ENCODE measurements around the gene BEND2. TPM values are rescaled to one million over a fixed set of nuclear protein-coding genes. Genes with fewer than 3 reads are reported as not detected.

Gene BEND2
- total and polyA plus RNA-seq, 10 of the 15 experiments (the other 5 are each of a cell fraction or from before 2014, with no cell fraction given): not detected

- Histone ChIP-seq H3K27me3 (replicated peaks in 1 of 2; ENCODE audit: control insufficient read depth in 2 of 2, insufficient read depth in 2 of 2, low read length in 1 of 2) (no peaks in the 10 kb centered on the region), H3K4me1 (ENCODE audit: control insufficient read depth, insufficient read depth, low read length) (no peaks in the 10 kb centered on the region), H3K9me3 (replicated peaks; ENCODE audit: control insufficient read depth, insufficient read depth, low read length) (no peaks in the 10 kb centered on the region), H3K36me3 (ENCODE audit: control insufficient read depth in 2 of 2, insufficient read depth in 2 of 2, low read length in 1 of 2) (no peaks in the 10 kb centered on the region), H3K27ac (ENCODE audit: control insufficient read depth, insufficient read depth) (no peak overlapping the region), H2AFZ (ENCODE audit: control insufficient read depth, low read depth, low read length) (no peak overlapping the region), H3K79me2 (ENCODE audit: control insufficient read depth, insufficient read depth, low read length) (no peaks in the 10 kb centered on the region), H3K9ac (ENCODE audit: control insufficient read depth, insufficient read depth, low read length) (no peak overlapping the region), H4K20me1 (ENCODE audit: control insufficient read depth, insufficient read depth) (no peaks in the 10 kb centered on the region), H3K4me2 (ENCODE audit: control insufficient read depth, insufficient read depth) (no peak overlapping the region), H3K4me3 (no peak overlapping the region)
- DNase-seq (ENCODE audit: low read depth, low spot score): no peak
- ChIA-PET POLR2A (no interaction called here), SMC1A (ENCODE audit: uncharacterized antibody, unreplicated experiment) (no interaction called here), RAD21 (ENCODE audit: unreplicated experiment) (no interaction called here), CTCF (no interaction called here)
- 5% methylated on average over 2 of the region's 2 CpGs for WGBS (ENCODE audit: insufficient coverage, insufficient replicate concordance, low lambda C conversion rate, missing lambda C conversion rate)
- in situ Hi-C loops (cut with MboI): no loop called here
- FAIRE-seq: no peak
- intact Hi-C loops (cut with micrococcal nuclease; ENCODE audit: unreplicated experiment): no loop called here
- no TSS peak for BruUV-seq (replicated peaks)
- TF ChIP-seq E4F1 (IDR thresholded peaks at IDR 0.05; ENCODE audit: borderline replicate concordance, partially characterized antibody) (no peak), GATAD2B (conservative IDR thresholded peaks at IDR 0.05; ENCODE audit: low read depth) (no peak), MEF2B (IDR thresholded peaks at IDR 0.05; ENCODE audit: partially characterized antibody, poor library complexity, severe bottlenecking) (no peak), WRNIP1 (IDR thresholded peaks at IDR 0.05; ENCODE audit: borderline replicate concordance, low read depth, low read length) (no peak), JUNB (IDR thresholded peaks at IDR 0.05) (no peak), ZBTB40 (IDR thresholded peaks at IDR 0.05; ENCODE audit: borderline replicate concordance) (no peak), E2F4 (IDR thresholded peaks at IDR 0.05; ENCODE audit: low read depth, low read length) (no peak), POU2F2 (IDR thresholded peaks at IDR 0.05; ENCODE audit: borderline replicate concordance, low read depth, low read length) (no peak), ZNF217 (IDR thresholded peaks at IDR 0.05) (no peak), PAX5 (IDR thresholded peaks at IDR 0.05; ENCODE audit: borderline replicate concordance, low read depth, low read length) (no peak), RFX5 (IDR thresholded peaks at IDR 0.05; ENCODE audit: low read depth, low read length) (no peak), IKZF1 (conservative IDR thresholded peaks at IDR 0.05) (no peak), SMC3 (IDR thresholded peaks at IDR 0.05; ENCODE audit: borderline replicate concordance, low read length) (no peak)
- ATAC-seq: no peak
Measured at GRCh38 chrX:18146009-18146408, 74.7 kb downstream of the BEND2 start.

All from GM12878 (cell line).